ENCODE results near the gene HS3ST6. TPM values are rescaled to one million over a fixed set of nuclear protein-coding genes. Genes with fewer than 3 reads are reported as not detected.
A peak's percentile ranks its signal among the peaks of the same experiment; 100 is the strongest.
"Not testable (repeated sequence)": the region's sequence is repeated elsewhere in the genome, so short reads cannot be mapped to it uniquely, and the experiment has no call there.

The HS3ST6 gene
- total and polyA plus RNA-seq, 12 donors = 0.03 TPM; not detected in 11

- no peaks in the 10 kb centered on the region for H3K36me3 ChIP-seq
- H3K27ac ChIP-seq = no peak overlapping the region
- ATAC-seq (peak in 5 of 8 donors; percentile 13 to 45 (median 31)), DNase-seq (no peak)
- TF ChIP-seq CTCF (IDR thresholded peaks at IDR 0.05) = peak in 5 of 9 donors; percentile 9 to 39 (median 15)
- peaks cover 7 to 69% (median 60%) of the 10 kb centered on the region in 7 donors for H3K27me3 ChIP-seq
- H3K4me3 ChIP-seq = no peak overlapping the region
- no peaks in the 10 kb centered on the region for H3K9me3 ChIP-seq
- intact Hi-C loops (cut with DNase I) = loop anchor here in 1 of 10 donors (10.0 kb wide), 1 partner anchor 61 kb away; the partner anchor contains the start of genes GFER, NOXO1 and SYNGR3
- peaks cover 0 to 14% (median 7%) of the 10 kb centered on the region in 9 donors for H3K4me1 ChIP-seq
- WGBS, 2 donors = 14% methylated on average over 24 of the region's 24 CpGs
Measured at GRCh38 chr16:1923299-1924034, 5.3 kb upstream of the HS3ST6 start.

- DNase-seq (no peak), ATAC-seq (no peak)
- TF ChIP-seq CTCF (IDR thresholded peaks at IDR 0.05) = no peak
- Histone ChIP-seq H3K4me1 (peaks cover 0 to 15% (median 7%) of the 10 kb centered on the region in 9 donors), H3K36me3 (no peaks in the 10 kb centered on the region), H3K9me3 (no peaks in the 10 kb centered on the region), H3K27me3 (peaks cover 13 to 77% (median 69%) of the 10 kb centered on the region in 7 donors), H3K4me3 (no peak overlapping the region), H3K27ac (no peak overlapping the region)
- 78% methylated on average over 8 of the region's 8 CpGs for WGBS, 2 donors
- intact Hi-C loops (cut with DNase I) = loop anchor here in 1 of 10 donors (10.0 kb wide), 1 partner anchor 62 kb away; the partner anchor contains the start of genes GFER, NOXO1 and SYNGR3
Measured at GRCh38 chr16:1922357-1922756, 4.1 kb upstream of the HS3ST6 start.

- Histone ChIP-seq H3K4me1 (peaks cover 0 to 15% (median 7%) of the 10 kb centered on the region in 9 donors), H3K4me3 (no peak overlapping the region), H3K9me3 (no peaks in the 10 kb centered on the region), H3K27me3 (peaks cover 14 to 93% (median 85%) of the 10 kb centered on the region in 7 donors), H3K27ac (no peak overlapping the region), H3K36me3 (no peaks in the 10 kb centered on the region)
- TF ChIP-seq CTCF (IDR thresholded peaks at IDR 0.05) = no peak
- ATAC-seq (peak in 1 of 8 donors; percentile 39), DNase-seq (no peak)
- 11 to 12% methylated on average over 15 of the region's 15 CpGs for WGBS, 2 donors
- intact Hi-C loops (cut with DNase I) = loop anchor here in 1 of 10 donors (10.0 kb wide), 1 partner anchor 64 kb away; the partner anchor contains the start of genes GFER, NOXO1 and SYNGR3
Measured at GRCh38 chr16:1920727-1921171, 2.5 kb upstream of the HS3ST6 start.

- H3K27me3 ChIP-seq = peaks cover 14 to 94% (median 91%) of the 10 kb centered on the region in 7 donors
- intact Hi-C loops (cut with DNase I) = loop anchor here in 1 of 10 donors (10.0 kb wide), 1 partner anchor 65 kb away; the partner anchor contains the start of genes GFER, NOXO1 and SYNGR3
- H3K27ac ChIP-seq, H3K9me3 ChIP-seq, H3K36me3 ChIP-seq, H3K4me3 ChIP-seq, ATAC-seq, DNase-seq: not testable (repeated sequence)
- H3K4me1 ChIP-seq = peaks cover 0 to 15% (median 7%) of the 10 kb centered on the region in 9 donors
- 66 to 69% methylated on average over 21 of the region's 21 CpGs for WGBS, 2 donors
Measured at GRCh38 chr16:1920122-1920521, 1.9 kb upstream of the HS3ST6 start.

Data from heart right ventricle (tissue), 16 donors.